ENCODE data around the gene GULP1. TPM values are rescaled to one million over a fixed set of nuclear protein-coding genes. Genes with fewer than 3 reads are reported as not detected.

The GULP1 gene
- total RNA-seq, 4 donors from 2014 or later, result 43.3 to 64.8 (median 50.3) TPM

GRCh38 chr2:188495969-188496431 is 204.3 kb downstream of the GULP1 start:
- TF ChIP-seq EP300 (IDR thresholded peaks at IDR 0.05) (no peak), POLR2A (IDR thresholded peaks at IDR 0.05) (no peak)
- WGBS, 2 donors (ENCODE audit: low coverage in 1 of 2), result 60 to 89% methylated on average over 2 of the region's 2 CpGs
- Histone ChIP-seq H3K27me3 (no peaks in the 10 kb centered on the region), H3K4me3 (no peak overlapping the region), H3K4me1 (no peaks in the 10 kb centered on the region), H3K27ac (no peak overlapping the region), H3K36me3 (no peaks in the 10 kb centered on the region), H3K9me3 (no peaks in the 10 kb centered on the region)
- no peak for ATAC-seq

GRCh38 chr2:188497726-188498125 is 206.1 kb downstream of the GULP1 start:
- WGBS, 2 donors (ENCODE audit: low coverage in 1 of 2), result 100% methylated on average over 1 of the region's 1 CpG
- Histone ChIP-seq H3K27me3 (no peaks in the 10 kb centered on the region), H3K4me1 (no peaks in the 10 kb centered on the region), H3K9me3 (no peaks in the 10 kb centered on the region), H3K27ac (no peak overlapping the region), H3K36me3 (no peaks in the 10 kb centered on the region), H3K4me3 (no peak overlapping the region)
- TF ChIP-seq EP300 (IDR thresholded peaks at IDR 0.05) (no peak), POLR2AphosphoS5 (IDR thresholded peaks at IDR 0.05) (no peak), POLR2A (IDR thresholded peaks at IDR 0.05) (no peak), CTCF (IDR thresholded peaks at IDR 0.05) (no peak)
- no peak for ATAC-seq

- H3K9me3 ChIP-seq, result no peaks in the 10 kb centered on the region
- H3K27me3 ChIP-seq, result no peaks in the 10 kb centered on the region
- no peak overlapping the region for H3K27ac ChIP-seq
- no peaks in the 10 kb centered on the region for H3K36me3 ChIP-seq
- WGBS, 2 donors (ENCODE audit: low coverage in 1 of 2), result 25 to 69% methylated on average over 1 of the region's 1 CpG
- ATAC-seq, result no peak
- no peaks in the 10 kb centered on the region for H3K4me1 ChIP-seq
- no peak overlapping the region for H3K4me3 ChIP-seq
- TF ChIP-seq CTCF (IDR thresholded peaks at IDR 0.05) (no peak), EP300 (IDR thresholded peaks at IDR 0.05) (no peak), POLR2A (IDR thresholded peaks at IDR 0.05) (no peak), POLR2AphosphoS5 (IDR thresholded peaks at IDR 0.05) (no peak)
Measured at GRCh38 chr2:188503975-188504374, 212.3 kb downstream of the GULP1 start.

- H3K36me3 ChIP-seq, result no peaks in the 10 kb centered on the region
- no peaks in the 10 kb centered on the region for H3K27me3 ChIP-seq
- no peak overlapping the region for H3K27ac ChIP-seq
- H3K4me3 ChIP-seq, result no peak overlapping the region
- no peak for ATAC-seq
- 100% methylated on average over 1 of the region's 1 CpG; no CpG with 5 or more reads in 1 of the 2 donors for whole genome bisulfite sequencing, 2 donors (ENCODE audit: low coverage in 1 of 2)
- no peaks in the 10 kb centered on the region for H3K4me1 ChIP-seq
- H3K9me3 ChIP-seq, result no peaks in the 10 kb centered on the region
- TF ChIP-seq POLR2AphosphoS5 (IDR thresholded peaks at IDR 0.05) (no peak), POLR2A (IDR thresholded peaks at IDR 0.05) (no peak), CTCF (IDR thresholded peaks at IDR 0.05) (no peak)
Measured at GRCh38 chr2:188506843-188507242, 215.2 kb downstream of the GULP1 start.

GRCh38 chr2:188511346-188511745 is 219.7 kb downstream of the GULP1 start:
- TF ChIP-seq CTCF (IDR thresholded peaks at IDR 0.05), result no peak
- TF ChIP-seq EP300 (IDR thresholded peaks at IDR 0.05), result no peak
- no peak for TF ChIP-seq POLR2AphosphoS5 (IDR thresholded peaks at IDR 0.05)
- no peak for TF ChIP-seq POLR2A (IDR thresholded peaks at IDR 0.05)
- H3K9me3 ChIP-seq, result no peaks in the 10 kb centered on the region
- H3K4me3 ChIP-seq, result no peak overlapping the region
- WGBS, 2 donors (ENCODE audit: low coverage in 1 of 2), result 85 to 87% methylated on average over 2 of the region's 2 CpGs
- no peaks in the 10 kb centered on the region for H3K36me3 ChIP-seq
- H3K27me3 ChIP-seq, result no peaks in the 10 kb centered on the region
- H3K4me1 ChIP-seq, result no peaks in the 10 kb centered on the region
- ATAC-seq, result no peak
- H3K27ac ChIP-seq, result no peak overlapping the region
